ENCODE data around the gene GSG1.

GSG1 gene

DNA sequence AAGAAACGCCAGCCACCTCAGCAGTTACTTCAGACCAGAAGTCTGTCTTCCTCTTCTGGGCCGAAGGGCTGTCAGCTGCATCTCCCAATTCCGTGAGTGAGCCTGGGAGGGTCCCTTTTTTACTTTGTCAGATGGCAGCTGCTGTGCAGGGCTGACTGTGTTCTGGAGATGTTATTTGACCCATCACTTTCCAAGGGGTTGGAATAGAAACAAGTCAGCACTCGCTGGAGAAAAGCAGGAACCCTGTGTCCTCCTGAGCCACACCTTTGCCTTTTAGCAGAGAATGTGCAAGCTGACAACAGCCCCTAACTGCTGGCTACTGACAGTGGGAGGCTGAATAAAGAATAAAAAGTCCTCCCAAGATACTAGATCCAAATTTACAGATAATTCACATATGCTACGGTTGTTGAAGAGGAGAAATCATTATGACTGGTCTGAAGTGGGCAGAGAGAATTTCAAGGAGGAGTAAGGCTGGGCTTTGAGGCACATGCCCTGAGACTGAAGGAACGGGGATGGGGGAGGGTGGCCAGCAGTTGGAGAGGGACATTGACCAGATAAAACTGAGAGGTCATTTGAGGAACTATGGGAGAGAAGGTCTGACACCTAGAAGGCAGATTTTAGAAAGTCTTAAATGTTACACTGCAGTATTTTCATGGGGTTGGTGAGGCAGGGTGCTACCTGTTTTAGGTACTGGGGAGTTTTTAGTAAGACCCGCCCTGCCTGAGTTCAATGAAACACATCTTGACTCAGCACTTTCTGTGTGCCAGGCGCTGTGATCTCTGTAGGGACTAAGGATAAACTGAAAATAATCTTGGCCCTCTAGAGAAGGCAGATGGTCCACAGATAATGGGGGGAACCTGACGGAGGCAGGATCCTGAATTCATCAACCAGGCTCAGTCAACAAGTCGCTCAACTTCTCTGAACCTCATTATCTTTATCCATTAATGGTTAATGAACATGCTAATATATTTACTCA lies 31.9 kb downstream of the GSG1 start:
- no peak for DNase-seq (ENCODE audit: low read depth, low spot score)
- Histone ChIP-seq H3K4me1 (ENCODE audit: insufficient read depth, insufficient read length) (peaks cover 4% of the 10 kb centered on the region), H3K36me3 (ENCODE audit: insufficient read depth, insufficient read length, low read length) (peaks cover 48% of the 10 kb centered on the region)

DNA sequence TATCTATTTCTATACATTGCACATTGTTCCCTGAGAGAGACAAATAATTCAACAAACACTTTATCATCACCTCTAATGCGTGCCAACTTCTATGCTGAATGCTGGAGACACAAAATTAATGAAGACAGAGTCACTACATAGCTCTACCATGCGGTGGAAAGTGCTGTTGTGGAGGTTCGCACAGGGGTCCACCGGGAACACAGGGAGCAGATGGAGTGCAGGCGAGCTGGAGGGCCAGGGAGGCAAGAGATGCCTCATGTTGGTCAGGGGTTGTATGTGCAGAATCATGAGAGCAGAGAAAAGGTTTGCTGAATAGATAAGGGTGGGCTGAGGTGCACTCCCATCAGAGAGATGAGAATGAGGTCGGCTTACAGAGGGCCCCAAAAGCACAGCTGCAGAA lies 34.1 kb downstream of the GSG1 start:
- DNase-seq (ENCODE audit: low read depth, low spot score): no peak
- H3K4me1 ChIP-seq (ENCODE audit: insufficient read depth, insufficient read length): no peaks in the 10 kb centered on the region
- H3K9me3 ChIP-seq (ENCODE audit: insufficient read depth, low read length): no peaks in the 10 kb centered on the region
- TF ChIP-seq SUZ12 (IDR thresholded peaks at IDR 0.05; ENCODE audit: extremely low read depth, insufficient read depth, insufficient read length) (no peak), YY1 (IDR thresholded peaks at IDR 0.05; ENCODE audit: insufficient read depth, insufficient read length) (no peak), ZNF274 (IDR thresholded peaks at IDR 0.05; ENCODE audit: low read depth, low read length) (no peak)
- H3K36me3 ChIP-seq (ENCODE audit: insufficient read depth, insufficient read length, low read length): peaks cover 40% of the 10 kb centered on the region
- H3K9ac ChIP-seq (ENCODE audit: insufficient read length, low read depth): no peak overlapping the region
- no peaks in the 10 kb centered on the region for H3K27me3 ChIP-seq (ENCODE audit: insufficient read depth, insufficient read length)
- H3K4me3 ChIP-seq (ENCODE audit: insufficient read length, low read depth): no peak overlapping the region

More for the DNA sequence above, 31.9 kb downstream of the GSG1 start:
- Histone ChIP-seq H3K9me3 (ENCODE audit: insufficient read depth, low read length) (no peaks in the 10 kb centered on the region), H3K9ac (ENCODE audit: insufficient read length, low read depth) (no peak overlapping the region), H3K4me3 (ENCODE audit: insufficient read length, low read depth) (no peak overlapping the region), H3K27me3 (ENCODE audit: insufficient read depth, insufficient read length) (no peaks in the 10 kb centered on the region)
- TF ChIP-seq SUZ12 (IDR thresholded peaks at IDR 0.05; ENCODE audit: extremely low read depth, insufficient read depth, insufficient read length): no peak

DNA sequence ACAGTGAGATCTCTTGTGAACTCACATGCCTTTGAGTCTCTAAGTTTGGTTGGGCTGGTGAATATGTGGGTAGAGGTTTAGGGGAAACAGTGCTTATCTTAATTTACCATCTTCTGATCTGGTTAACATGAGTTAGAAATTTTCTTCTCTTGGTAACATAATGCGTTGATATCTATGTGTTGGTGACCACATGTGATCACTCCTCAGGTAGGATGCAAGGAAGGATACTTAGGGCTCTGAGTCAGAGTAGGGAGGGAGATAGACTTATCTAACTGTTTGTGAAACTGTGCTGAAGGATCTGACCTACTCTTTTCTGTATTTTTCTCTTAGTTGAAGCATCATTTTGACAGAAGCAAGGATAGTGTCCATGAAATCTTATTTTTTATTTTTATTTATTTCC lies 36.1 kb downstream of the GSG1 start:
- no peak overlapping the region for H3K4me3 ChIP-seq (ENCODE audit: insufficient read length, low read depth)
- no peak overlapping the region for H3K9ac ChIP-seq (ENCODE audit: insufficient read length, low read depth)
- no peak for TF ChIP-seq ZNF274 (IDR thresholded peaks at IDR 0.05; ENCODE audit: low read depth, low read length)
- TF ChIP-seq YY1 (IDR thresholded peaks at IDR 0.05; ENCODE audit: insufficient read depth, insufficient read length): no peak
- TF ChIP-seq SUZ12 (IDR thresholded peaks at IDR 0.05; ENCODE audit: extremely low read depth, insufficient read depth, insufficient read length): no peak
- no peak for DNase-seq (ENCODE audit: low read depth, low spot score)
- H3K27me3 ChIP-seq (ENCODE audit: insufficient read depth, insufficient read length): no peaks in the 10 kb centered on the region
- peaks cover 50% of the 10 kb centered on the region for H3K36me3 ChIP-seq (ENCODE audit: insufficient read depth, insufficient read length, low read length)
- H3K9me3 ChIP-seq (ENCODE audit: insufficient read depth, low read length): no peaks in the 10 kb centered on the region
- no peaks in the 10 kb centered on the region for H3K4me1 ChIP-seq (ENCODE audit: insufficient read depth, insufficient read length)

DNA sequence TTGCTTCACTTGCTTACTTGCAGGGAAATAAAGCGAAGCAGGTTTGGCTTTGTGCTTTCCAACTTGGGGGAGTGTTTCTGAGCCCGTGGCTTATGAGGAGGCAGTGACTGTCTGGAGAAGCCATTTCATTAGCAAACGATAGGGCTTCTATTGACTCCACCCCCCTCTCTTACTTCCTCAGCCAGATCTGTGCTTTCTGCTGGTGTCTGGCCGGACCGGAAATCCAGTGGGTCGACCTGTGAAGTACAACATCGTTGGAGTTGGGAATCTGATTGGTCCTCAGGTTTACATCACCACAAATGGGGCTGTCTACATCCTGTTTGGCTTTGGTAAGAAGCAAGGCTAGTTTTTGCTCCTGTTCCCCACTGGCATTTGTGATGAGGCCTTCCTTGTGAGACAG lies 37.0 kb downstream of the GSG1 start:
- no peak for DNase-seq (ENCODE audit: low read depth, low spot score)
- Histone ChIP-seq H3K9ac (ENCODE audit: insufficient read length, low read depth) (no peak overlapping the region), H3K4me3 (ENCODE audit: insufficient read length, low read depth) (no peak overlapping the region), H3K9me3 (ENCODE audit: insufficient read depth, low read length) (no peaks in the 10 kb centered on the region), H3K36me3 (ENCODE audit: insufficient read depth, insufficient read length, low read length) (peaks cover 49% of the 10 kb centered on the region), H3K27me3 (ENCODE audit: insufficient read depth, insufficient read length) (no peaks in the 10 kb centered on the region), H3K4me1 (ENCODE audit: insufficient read depth, insufficient read length) (no peaks in the 10 kb centered on the region)
- TF ChIP-seq SUZ12 (IDR thresholded peaks at IDR 0.05; ENCODE audit: extremely low read depth, insufficient read depth, insufficient read length) (no peak), ZNF274 (IDR thresholded peaks at IDR 0.05; ENCODE audit: low read depth, low read length) (no peak), YY1 (IDR thresholded peaks at IDR 0.05; ENCODE audit: insufficient read depth, insufficient read length) (no peak)

DNA sequence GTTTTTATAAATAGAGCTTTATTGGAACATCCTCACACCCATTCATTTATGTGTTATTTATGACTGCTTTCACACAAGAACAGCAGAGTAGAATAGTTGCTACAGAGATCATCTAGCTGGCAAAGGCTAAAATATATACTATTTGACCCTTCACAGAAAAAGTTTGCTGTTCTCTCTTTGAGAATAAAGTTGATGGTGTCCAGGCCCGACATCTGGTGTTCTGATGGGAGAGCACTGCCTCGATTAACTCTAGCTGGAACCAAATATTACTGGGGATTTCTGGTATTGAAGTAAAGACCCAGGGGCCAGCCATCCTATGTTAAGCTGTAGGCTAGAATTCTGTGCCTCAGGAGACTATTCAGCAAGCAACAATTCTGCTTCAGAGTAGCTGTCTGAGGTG lies 37.5 kb downstream of the GSG1 start:
- TF ChIP-seq ZNF274 (IDR thresholded peaks at IDR 0.05; ENCODE audit: low read depth, low read length): no peak
- no peak for TF ChIP-seq YY1 (IDR thresholded peaks at IDR 0.05; ENCODE audit: insufficient read depth, insufficient read length)
- TF ChIP-seq SUZ12 (IDR thresholded peaks at IDR 0.05; ENCODE audit: extremely low read depth, insufficient read depth, insufficient read length): no peak
- no peak overlapping the region for H3K4me3 ChIP-seq (ENCODE audit: insufficient read length, low read depth)
- no peaks in the 10 kb centered on the region for H3K9me3 ChIP-seq (ENCODE audit: insufficient read depth, low read length)
- no peaks in the 10 kb centered on the region for H3K27me3 ChIP-seq (ENCODE audit: insufficient read depth, insufficient read length)
- H3K36me3 ChIP-seq (ENCODE audit: insufficient read depth, insufficient read length, low read length): peaks cover 49% of the 10 kb centered on the region
- H3K9ac ChIP-seq (ENCODE audit: insufficient read length, low read depth): no peak overlapping the region
- H3K4me1 ChIP-seq (ENCODE audit: insufficient read depth, insufficient read length): no peaks in the 10 kb centered on the region
- no peak for DNase-seq (ENCODE audit: low read depth, low spot score)

DNA sequence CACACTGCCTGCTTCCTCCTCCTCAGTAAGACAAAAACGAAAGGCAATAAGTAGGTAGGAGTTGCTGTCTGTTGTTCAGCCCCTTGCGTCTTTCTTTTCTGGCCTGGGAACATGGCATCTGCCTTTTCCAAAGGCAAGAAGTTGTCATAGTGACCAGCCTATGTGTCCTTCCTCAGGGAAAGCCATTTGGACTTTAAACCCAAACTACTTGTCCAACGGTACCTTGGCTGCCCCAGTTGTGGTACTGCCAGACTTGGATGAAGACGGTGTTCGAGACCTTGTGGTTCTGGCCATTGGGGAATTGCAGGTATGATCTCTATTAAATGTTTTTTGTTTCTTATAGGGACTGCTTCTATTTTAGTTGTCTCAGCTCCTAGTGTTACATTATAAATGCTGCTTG lies 40.8 kb downstream of the GSG1 start:
- no peaks in the 10 kb centered on the region for H3K9me3 ChIP-seq (ENCODE audit: insufficient read depth, low read length)
- no peaks in the 10 kb centered on the region for H3K27me3 ChIP-seq (ENCODE audit: insufficient read depth, insufficient read length)
- no peaks in the 10 kb centered on the region for H3K4me1 ChIP-seq (ENCODE audit: insufficient read depth, insufficient read length)
- no peak overlapping the region for H3K9ac ChIP-seq (ENCODE audit: insufficient read length, low read depth)
- no peak for TF ChIP-seq ZNF274 (IDR thresholded peaks at IDR 0.05; ENCODE audit: low read depth, low read length)
- no peak for TF ChIP-seq YY1 (IDR thresholded peaks at IDR 0.05; ENCODE audit: insufficient read depth, insufficient read length)
- TF ChIP-seq SUZ12 (IDR thresholded peaks at IDR 0.05; ENCODE audit: extremely low read depth, insufficient read depth, insufficient read length): no peak
- no peak overlapping the region for H3K4me3 ChIP-seq (ENCODE audit: insufficient read length, low read depth)
- DNase-seq (ENCODE audit: low read depth, low spot score): no peak
- peaks cover 58% of the 10 kb centered on the region for H3K36me3 ChIP-seq (ENCODE audit: insufficient read depth, insufficient read length, low read length)

DNA sequence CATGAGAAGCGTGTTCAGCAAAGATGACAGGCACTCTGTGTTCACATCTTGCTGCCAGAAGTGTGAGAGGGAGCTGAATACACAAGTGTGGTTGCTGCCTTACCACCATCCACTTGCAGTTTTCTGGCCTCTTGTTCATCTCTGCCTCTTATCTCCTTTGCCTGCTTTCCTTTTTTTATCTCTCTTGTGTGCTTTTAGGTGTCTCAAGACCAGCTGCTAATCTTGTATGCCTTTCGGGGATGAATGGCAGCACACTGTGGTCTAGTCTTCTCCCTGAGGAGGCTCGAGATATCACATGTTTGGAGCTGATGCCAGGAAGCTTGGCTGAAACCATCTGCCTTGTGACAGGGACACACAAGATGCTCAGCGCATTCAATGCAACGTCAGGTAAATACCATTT lies 42.1 kb downstream of the GSG1 start:
- TF ChIP-seq YY1 (IDR thresholded peaks at IDR 0.05; ENCODE audit: insufficient read depth, insufficient read length): no peak
- TF ChIP-seq SUZ12 (IDR thresholded peaks at IDR 0.05; ENCODE audit: extremely low read depth, insufficient read depth, insufficient read length): no peak
- no peak for TF ChIP-seq ZNF274 (IDR thresholded peaks at IDR 0.05; ENCODE audit: low read depth, low read length)
- no peak overlapping the region for H3K4me3 ChIP-seq (ENCODE audit: insufficient read length, low read depth)
- H3K9ac ChIP-seq (ENCODE audit: insufficient read length, low read depth): no peak overlapping the region
- peaks cover 46% of the 10 kb centered on the region for H3K36me3 ChIP-seq (ENCODE audit: insufficient read depth, insufficient read length, low read length)
- DNase-seq (ENCODE audit: low read depth, low spot score): no peak
- no peaks in the 10 kb centered on the region for H3K4me1 ChIP-seq (ENCODE audit: insufficient read depth, insufficient read length)
- H3K9me3 ChIP-seq (ENCODE audit: insufficient read depth, low read length): no peaks in the 10 kb centered on the region
- H3K27me3 ChIP-seq (ENCODE audit: insufficient read depth, insufficient read length): no peaks in the 10 kb centered on the region
